HepG2 (cell line): Measurements from ENCODE around the gene PTPN22. TPM values are rescaled to one million over a fixed set of nuclear protein-coding genes. Genes with fewer than 3 reads are reported as not detected.

Experiments used
- ATAC-seq: fragments of 200-7000 bp; cut with Tn5 transposase; 3 replicates; pipeline ENCODE4 v1.9.1; 2020; ENCODE audit warnings: mild to moderate bottlenecking, moderate library complexity
- BruUV-seq: library from RNA; stranded (reverse); fragments of 400-500 nt; replicated peaks from 2 replicates; lab custom pipeline; 2021; lab: Mats Ljungman, UMichigan
- CTCF ChIA-PET: fragments of 300-600 bp; formaldehyde crosslinking; extraction: SDS; loops from one replicate; lab custom pipeline; 2021; ENCODE audit warnings: low total read pairs, inconsistent platforms, low intra/inter-chr PET ratio; lab: Yijun Ruan, JAX
- POLR2A ChIA-PET: fragments of 350-600 bp; sonication (Branson Sonifier 250); formaldehyde crosslinking; loops from one replicate; lab custom pipeline; 2020; ENCODE audit warnings: antibody characterized with exemption, inconsistent platforms; lab: Yijun Ruan, JAX
- DNase-seq: peaks from one replicate; pipeline ENCODE4 v3.0.0-alpha.2; 2015; ENCODE audit warnings: low spot score
- FAIRE-seq: peaks from 3 replicates; lab custom pipeline; 2011; peaks lifted over from hg19 to GRCh38; lab: Jason Lieb, UNC
- H2AFZ ChIP-seq: one replicate; pipeline ENCODE4 v1.6.1; 2011; ENCODE audit warnings: low read length, inconsistent platforms
- H3K27ac ChIP-seq: fragments of 300-600 bp; 3 replicates; pipeline ENCODE4 v1.8.0; 2011; ENCODE audit warnings: mixed run types, mild to moderate bottlenecking, mixed read lengths, low read length, inconsistent platforms; ENCODE audit not compliant: insufficient read depth; ENCODE audit errors: extremely low read length
- H3K27me3 ChIP-seq, 2 experiments: fragments of 200-600 bp in 1 of 2; 2 replicates in 1 of 2; 3 replicates in 1 of 2; pipeline versions ENCODE4 v1.6.0 to v1.8.0; 2011; ENCODE audit warnings: low read length in 2 of 2, mild to moderate bottlenecking in 2 of 2, moderate library complexity in 2 of 2, inconsistent platforms in 1 of 2; ENCODE audit not compliant: insufficient read depth in 2 of 2, control insufficient read depth in 1 of 2
- H3K36me3 ChIP-seq, 2 experiments: fragments of 200-600 bp in 1 of 2; replicated peaks in 1 of 2; 2 replicates in 1 of 2; 3 replicates in 1 of 2; pipeline versions ENCODE4 v1.5.1 to v1.8.0; 2011; ENCODE audit warnings: low read length in 2 of 2, inconsistent platforms in 1 of 2; ENCODE audit not compliant: insufficient read depth in 2 of 2, control insufficient read depth in 1 of 2
- H3K4me1 ChIP-seq: 2 replicates; pipeline ENCODE4 v1.5.1; 2012; ENCODE audit warnings: low read length, inconsistent platforms; ENCODE audit not compliant: insufficient read depth
- H3K4me2 ChIP-seq: 2 replicates; pipeline ENCODE4 v1.6.0; 2011; ENCODE audit warnings: low read depth, low read length, inconsistent platforms
- H3K4me3 ChIP-seq, 3 experiments: fragments of 200-600 bp in 1 of 3; sonication (generic), shearing (Covaris generic) in 1 of 3; replicated peaks in 1 of 3; 2 replicates each; pipeline ENCODE4 v1.5.1; 2011 to 2016; ENCODE audit warnings: low read length in 3 of 3, inconsistent platforms in 2 of 3, low read depth in 2 of 3, mild to moderate bottlenecking in 2 of 3, control low read depth in 1 of 3, mixed read lengths in 1 of 3; ENCODE audit not compliant: insufficient read depth in 1 of 3
- H3K79me2 ChIP-seq: one replicate; pipeline ENCODE4 v1.6.1; 2011; ENCODE audit warnings: low read length, inconsistent platforms; ENCODE audit not compliant: insufficient read depth
- H3K9ac ChIP-seq: 2 replicates; pipeline ENCODE4 v1.6.0; 2011; ENCODE audit warnings: mild to moderate bottlenecking, low read depth, low read length, inconsistent platforms; ENCODE audit not compliant: insufficient read depth
- H3K9me3 ChIP-seq: 2 replicates; pipeline ENCODE4 v1.5.1; 2012; ENCODE audit warnings: mild to moderate bottlenecking, low read length
- H4K20me1 ChIP-seq: 2 replicates; pipeline ENCODE4 v1.6.0; 2011; ENCODE audit warnings: inconsistent platforms, mild to moderate bottlenecking, low read length, moderate library complexity; ENCODE audit not compliant: insufficient read depth
- CEBPG ChIP-seq: IDR thresholded peaks from 2 replicates; pipeline ENCODE4 v1.6.1; 2016
- SNAPC2 ChIP-seq: sonication (generic); formaldehyde crosslinking; IDR thresholded peaks from 2 replicates; pipeline ENCODE4 v1.8.1; 2022; ENCODE audit warnings: mild to moderate bottlenecking, missing genetic modification reagents
- TSC22D2 ChIP-seq: sonication (generic); formaldehyde crosslinking; IDR thresholded peaks from 2 replicates; pipeline ENCODE4 v1.5.1; 2020; ENCODE audit warnings: missing genetic modification reagents, mild to moderate bottlenecking, borderline replicate concordance
- XRCC5 ChIP-seq: fragments of 200-400 bp; formaldehyde crosslinking; optimal IDR thresholded peaks from 2 replicates; pipeline ENCODE3; 2017; ENCODE audit warnings: mild to moderate bottlenecking, low read length
- WGBS: methylation state at CpG from one replicate; pipeline ENCODE4 v1.1.6; 2017; ENCODE audit warnings: low lambda C conversion rate; 5-methylcytosine and 5-hydroxymethylcytosine counted together
- in situ Hi-C: cut with HindIII; loops from 2 replicates; pipeline ENCODE4 v1.10.0; 2017; ENCODE audit warnings: low pct_unique_long_range_greater_than_20kb; ENCODE audit not compliant: extremely low pct_ligation_motif_present
- intact Hi-C: fragments of 100-400 bp; cut with micrococcal nuclease; formaldehyde crosslinking; loops from one replicate; pipeline ENCODE4 v1.10.0; 2022; ENCODE audit not compliant: unreplicated experiment
- polyA plus RNA-seq, 8 experiments: library from polyadenylated mRNA; depleted of rRNA in 3 of 8; stranded (reverse) in 7 of 8; unstranded in 1 of 8; fragments of >200 nt; fragmentation: Illumina TruSeq in 4 of 8; extraction: Trizol in 4 of 8; gene quantifications; 2 replicates each; pipeline versions ENCODE4 v1.2.1 to v1.2.3, GENCODE V29; 2011 to 2016; ENCODE audit warnings: low read depth in 4 of 8, missing spikeins in 1 of 8, mixed read lengths in 1 of 8; ENCODE audit not compliant: insufficient read depth in 1 of 8
- total RNA-seq, 5 experiments: library from RNA; depleted of rRNA; stranded (reverse); fragments of >200 nt; fragmentation: Illumina TruSeq; extraction: Trizol; gene quantifications; 2 replicates each; pipeline ENCODE4 v1.2.3, GENCODE V29; 2016; ENCODE audit warnings: low read depth in 1 of 5
- TF ChIP-seq, protein P1 (sequence below), 2 experiments: fragments of 450-650 bp in 1 of 2; sonication (generic) in 1 of 2; formaldehyde crosslinking in 1 of 2; IDR thresholded peaks; 2 replicates each; pipeline versions ENCODE4 v1.6.1 to v1.8.0; 2016 to 2022; ENCODE audit warnings: antibody characterized with exemption in 1 of 2, mild to moderate bottlenecking in 1 of 2, missing genetic modification reagents in 1 of 2

Gene PTPN22
- total and polyA plus RNA-seq, 2 of the 13 experiments (the other 11 are each of a cell fraction or from before 2014, with no cell fraction given): not detected

DNA sequence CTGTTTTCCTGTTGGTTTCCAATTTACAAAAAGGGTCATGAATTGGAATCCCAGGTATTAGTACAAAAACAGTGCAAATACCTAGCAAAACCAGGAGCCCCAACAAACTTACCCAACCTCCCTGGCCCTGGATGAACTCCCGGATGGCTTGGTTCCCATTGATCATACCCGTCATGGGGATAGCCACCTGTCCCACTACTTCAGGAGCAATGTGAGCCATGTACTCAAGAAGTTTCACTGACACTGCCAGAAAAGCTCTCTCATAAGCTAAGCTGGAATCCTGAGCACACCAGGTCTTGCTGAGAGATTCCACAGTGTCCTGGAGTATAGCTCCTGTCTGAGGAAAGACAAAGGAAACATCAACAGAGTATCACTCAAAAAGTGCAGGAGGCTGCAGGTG lies 10.1 kb upstream of the PTPN22 start (continued):
- TF ChIP-seq CEBPG (no peak), TSC22D2 (no peak), XRCC5 (no peak)
- TF ChIP-seq, all 625 proteins: peak for 0

DNA sequence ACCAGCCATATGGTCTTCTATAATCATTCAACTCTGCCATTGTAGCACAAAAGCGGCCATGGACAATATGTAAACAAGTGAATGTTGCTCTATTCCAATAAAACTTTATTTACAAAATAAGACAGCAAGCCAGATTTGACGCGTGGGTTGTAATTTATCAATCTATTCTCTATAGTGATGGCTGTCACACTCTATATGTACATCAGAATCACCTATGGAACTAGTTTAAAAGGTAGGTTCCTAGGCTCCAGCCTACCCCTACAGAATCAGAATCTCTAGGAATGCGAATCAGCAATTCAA lies 8.2 kb upstream of the PTPN22 start:
- ChIA-PET CTCF (no interaction called here), POLR2A (no interaction called here)
- FAIRE-seq (no peak), DNase-seq (no peak), ATAC-seq (no peak)
- TF ChIP-seq SNAPC2 (CRISPR knock-in tag): no peak
- TF ChIP-seq, protein P1, sequence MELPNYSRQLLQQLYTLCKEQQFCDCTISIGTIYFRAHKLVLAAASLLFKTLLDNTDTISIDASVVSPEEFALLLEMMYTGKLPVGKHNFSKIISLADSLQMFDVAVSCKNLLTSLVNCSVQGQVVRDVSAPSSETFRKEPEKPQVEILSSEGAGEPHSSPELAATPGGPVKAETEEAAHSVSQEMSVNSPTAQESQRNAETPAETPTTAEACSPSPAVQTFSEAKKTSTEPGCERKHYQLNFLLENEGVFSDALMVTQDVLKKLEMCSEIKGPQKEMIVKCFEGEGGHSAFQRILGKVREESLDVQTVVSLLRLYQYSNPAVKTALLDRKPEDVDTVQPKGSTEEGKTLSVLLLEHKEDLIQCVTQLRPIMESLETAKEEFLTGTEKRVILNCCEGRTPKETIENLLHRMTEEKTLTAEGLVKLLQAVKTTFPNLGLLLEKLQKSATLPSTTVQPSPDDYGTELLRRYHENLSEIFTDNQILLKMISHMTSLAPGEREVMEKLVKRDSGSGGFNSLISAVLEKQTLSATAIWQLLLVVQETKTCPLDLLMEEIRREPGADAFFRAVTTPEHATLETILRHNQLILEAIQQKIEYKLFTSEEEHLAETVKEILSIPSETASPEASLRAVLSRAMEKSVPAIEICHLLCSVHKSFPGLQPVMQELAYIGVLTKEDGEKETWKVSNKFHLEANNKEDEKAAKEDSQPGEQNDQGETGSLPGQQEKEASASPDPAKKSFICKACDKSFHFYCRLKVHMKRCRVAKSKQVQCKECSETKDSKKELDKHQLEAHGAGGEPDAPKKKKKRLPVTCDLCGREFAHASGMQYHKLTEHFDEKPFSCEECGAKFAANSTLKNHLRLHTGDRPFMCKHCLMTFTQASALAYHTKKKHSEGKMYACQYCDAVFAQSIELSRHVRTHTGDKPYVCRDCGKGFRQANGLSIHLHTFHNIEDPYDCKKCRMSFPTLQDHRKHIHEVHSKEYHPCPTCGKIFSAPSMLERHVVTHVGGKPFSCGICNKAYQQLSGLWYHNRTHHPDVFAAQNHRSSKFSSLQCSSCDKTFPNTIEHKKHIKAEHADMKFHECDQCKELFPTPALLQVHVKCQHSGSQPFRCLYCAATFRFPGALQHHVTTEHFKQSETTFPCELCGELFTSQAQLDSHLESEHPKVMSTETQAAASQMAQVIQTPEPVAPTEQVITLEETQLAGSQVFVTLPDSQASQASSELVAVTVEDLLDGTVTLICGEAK (IDR thresholded peaks at IDR 0.05): no peak
- TF ChIP-seq, protein P1 (CRISPR knock-in tag; IDR thresholded peaks at IDR 0.05): peak; percentile 48; the same call in 1 of the 2 replicates
- H3K36me3 ChIP-seq: no peaks in the 10 kb centered on the region
- no peak overlapping the region for H3K27ac ChIP-seq
- H3K79me2 ChIP-seq: no peaks in the 10 kb centered on the region
- in situ Hi-C loops (no loop called here), intact Hi-C loops (no loop called here)
- H3K9me3 ChIP-seq: no peaks in the 10 kb centered on the region
- no peak overlapping the region for H3K4me3 ChIP-seq
- no peaks in the 10 kb centered on the region for H3K4me1 ChIP-seq
- no peak overlapping the region for H3K9ac ChIP-seq
- H3K4me2 ChIP-seq: no peak overlapping the region
- 56% methylated on average over 4 of the region's 4 CpGs for WGBS
- no TSS peak for BruUV-seq
- H2AFZ ChIP-seq: no peak overlapping the region
- no peaks in the 10 kb centered on the region for H3K27me3 ChIP-seq
- H4K20me1 ChIP-seq: no peaks in the 10 kb centered on the region
